Duodenal mucosa (tissue), 2 donors: ENCODE measurements around the gene ERI3.

Experiments
- H3K27ac ChIP-seq: one replicate; pipeline ENCODE4 v1.7.0; 2013; ENCODE audit warnings: low read depth, low read length
- H3K27me3 ChIP-seq, 2 donors: one replicate each; pipeline ENCODE4 v1.7.0; 2013; ENCODE audit warnings: low read length in 2 of 2, control low read depth in 1 of 2; ENCODE audit not compliant: insufficient read depth in 2 of 2, control insufficient read depth in 1 of 2
- H3K36me3 ChIP-seq, 2 donors: one replicate each; pipeline ENCODE4 v1.7.0; 2013; ENCODE audit warnings: low read length in 2 of 2, control low read depth in 1 of 2; ENCODE audit not compliant: insufficient read depth in 2 of 2, control insufficient read depth in 1 of 2
- H3K4me1 ChIP-seq, 2 donors: one replicate each; pipeline ENCODE4 v1.7.0; 2013; ENCODE audit warnings: low read length in 2 of 2, control low read depth in 1 of 2; ENCODE audit not compliant: insufficient read depth in 2 of 2, control insufficient read depth in 1 of 2
- H3K4me3 ChIP-seq, 2 donors: one replicate each; pipeline ENCODE4 v1.7.0; 2013; ENCODE audit warnings: low read length in 2 of 2, low read depth in 1 of 2
- H3K9ac ChIP-seq, 2 donors: one replicate each; pipeline ENCODE4 v1.7.0; 2013; ENCODE audit warnings: low read length in 2 of 2, low read depth in 1 of 2
- H3K9me3 ChIP-seq, 2 donors: one replicate each; pipeline ENCODE4 v1.7.0; 2013; ENCODE audit warnings: low read length in 2 of 2, control low read depth in 1 of 2; ENCODE audit not compliant: control insufficient read depth in 1 of 2

The ERI3 gene

DNA sequence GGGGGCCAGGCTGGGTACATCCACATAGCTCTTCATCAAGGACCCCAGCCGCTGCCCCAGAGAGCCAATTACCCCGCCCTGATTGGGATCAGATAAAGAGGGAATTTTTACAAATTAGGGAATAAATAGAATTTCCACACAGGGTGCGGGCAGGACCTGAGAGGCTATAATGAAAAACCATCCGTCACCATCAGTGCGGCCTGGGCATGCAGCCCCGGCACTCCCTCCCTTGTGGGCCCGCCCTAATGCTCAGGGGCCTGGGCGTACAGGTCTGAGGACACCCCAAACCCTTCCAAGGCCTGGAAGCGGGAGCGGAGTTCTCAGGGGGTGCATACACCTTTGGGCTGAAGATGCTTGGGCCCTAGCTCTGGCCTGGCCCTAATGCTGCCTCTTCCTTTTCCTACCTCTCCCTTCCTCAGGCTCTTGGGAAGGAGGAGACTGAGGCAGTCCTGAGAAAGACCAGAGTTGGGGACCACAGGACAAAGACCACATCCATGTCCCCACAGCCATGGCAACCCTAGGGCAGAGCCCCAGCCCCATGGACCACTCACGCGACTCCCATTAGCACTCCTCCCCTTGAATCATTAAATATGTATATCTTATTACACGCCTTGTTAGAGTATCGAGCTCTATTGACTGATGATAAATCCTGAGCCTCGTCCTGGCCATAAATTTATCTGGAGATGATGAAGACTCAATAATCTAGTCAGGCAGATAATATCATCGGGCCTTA is 125.5 kb downstream of the ERI3 start:
- Histone ChIP-seq H3K4me1 (no peaks in the 10 kb centered on the region), H3K9me3 (no peaks in the 10 kb centered on the region), H3K27ac (no peak overlapping the region), H3K9ac (no peak overlapping the region), H3K4me3 (no peak overlapping the region), H3K27me3 (no peaks in the 10 kb centered on the region), H3K36me3 (peaks cover 0 to 4% of the 10 kb centered on the region in 2 donors)

DNA sequence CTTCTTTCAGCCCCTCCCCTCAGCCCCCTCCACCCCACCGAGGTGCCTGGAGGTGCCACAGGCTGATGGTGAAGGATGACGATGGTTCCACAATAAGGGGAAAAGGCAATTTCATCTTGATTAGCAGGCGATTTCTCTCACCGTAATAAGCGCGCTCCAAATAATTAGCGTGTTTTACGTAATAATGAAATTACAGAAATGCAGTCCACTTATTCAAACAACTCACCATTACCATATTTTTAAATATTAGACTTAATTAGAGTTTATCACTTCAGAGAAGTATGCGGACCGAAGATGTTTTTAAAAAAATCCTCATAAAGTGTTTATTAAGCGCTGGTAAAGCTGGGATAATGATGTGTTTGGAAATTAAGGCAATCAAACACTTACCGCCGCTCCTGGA is 126.8 kb downstream of the ERI3 start:
- H3K9me3 ChIP-seq = no peaks in the 10 kb centered on the region
- no peaks in the 10 kb centered on the region for H3K4me1 ChIP-seq
- no peaks in the 10 kb centered on the region for H3K27me3 ChIP-seq
- H3K36me3 ChIP-seq = peaks cover 0 to 4% of the 10 kb centered on the region in 2 donors
- H3K27ac ChIP-seq = no peak overlapping the region
- no peak overlapping the region for H3K4me3 ChIP-seq
- H3K9ac ChIP-seq = no peak overlapping the region

DNA sequence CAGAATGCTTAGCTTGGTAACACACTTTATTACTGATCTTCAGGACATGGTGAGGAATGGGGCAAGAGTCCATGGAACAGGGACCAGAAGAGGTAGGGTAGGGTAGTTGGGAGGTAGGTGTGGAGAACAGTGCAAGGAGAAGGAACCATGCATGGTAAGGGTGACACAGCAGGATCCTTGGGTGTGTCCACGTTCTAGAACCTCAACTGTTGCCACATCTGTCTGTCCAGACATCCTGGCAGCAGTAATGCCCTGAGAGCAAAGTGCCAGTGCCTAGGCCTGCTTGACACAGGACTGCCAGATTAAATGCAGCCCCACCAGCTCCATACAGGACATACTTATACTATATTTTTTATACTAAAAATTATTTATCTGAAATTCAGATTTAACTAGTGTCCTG is 127.8 kb downstream of the ERI3 start:
- no peak overlapping the region for H3K4me3 ChIP-seq
- no peaks in the 10 kb centered on the region for H3K27me3 ChIP-seq
- peaks cover 0 to 7% of the 10 kb centered on the region in 2 donors for H3K36me3 ChIP-seq
- no peaks in the 10 kb centered on the region for H3K4me1 ChIP-seq
- no peak overlapping the region for H3K9ac ChIP-seq
- H3K9me3 ChIP-seq = no peaks in the 10 kb centered on the region
- no peak overlapping the region for H3K27ac ChIP-seq

DNA sequence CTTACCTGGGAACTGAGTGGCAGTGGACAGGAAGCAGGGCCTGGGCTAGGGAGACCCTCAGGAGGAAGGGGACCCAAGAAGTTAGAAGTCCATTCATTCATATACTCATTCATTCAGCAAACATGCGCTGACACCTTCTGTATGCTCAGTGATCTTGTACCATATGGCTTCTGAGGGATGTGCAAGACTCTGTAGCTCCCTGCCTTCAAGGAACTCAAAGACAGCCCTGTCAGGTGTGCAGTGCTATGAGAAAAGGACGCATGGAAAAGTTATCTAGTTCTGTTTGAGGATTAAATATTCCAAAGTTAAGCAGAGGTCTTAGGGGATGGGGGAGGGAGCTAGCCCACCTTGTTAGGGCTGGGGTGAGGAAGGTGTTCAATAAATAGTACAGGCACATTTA is 129.3 kb downstream of the ERI3 start:
- Histone ChIP-seq H3K4me1 (no peaks in the 10 kb centered on the region), H3K27me3 (no peaks in the 10 kb centered on the region), H3K36me3 (peaks cover 9 to 17% of the 10 kb centered on the region in 2 donors), H3K9ac (no peak overlapping the region), H3K27ac (no peak overlapping the region), H3K9me3 (no peaks in the 10 kb centered on the region), H3K4me3 (no peak overlapping the region)

DNA sequence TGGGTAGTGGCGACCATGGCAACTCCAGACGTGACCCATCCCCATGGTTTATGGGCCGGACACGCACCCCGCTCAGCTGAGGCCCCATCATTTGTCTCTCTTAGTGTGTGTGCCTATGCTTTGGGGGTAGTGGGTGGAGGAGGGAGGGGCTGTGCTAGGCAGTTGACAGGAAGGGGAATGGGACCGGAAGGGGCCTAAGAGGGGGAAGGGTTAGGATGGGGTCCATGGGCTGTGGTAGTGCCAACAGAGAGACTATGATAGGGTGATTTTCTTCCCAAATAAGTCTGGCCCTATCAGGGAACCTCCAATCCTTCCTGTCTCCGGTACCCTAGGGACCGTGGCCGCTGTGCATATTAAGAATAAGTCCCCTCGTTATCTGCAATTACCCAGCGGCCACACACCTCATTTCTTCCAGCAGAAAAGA is 131.9 kb downstream of the ERI3 start:
- H3K36me3 ChIP-seq = peaks cover 30 to 43% of the 10 kb centered on the region in 2 donors
- H3K9ac ChIP-seq = no peak overlapping the region
- no peak overlapping the region for H3K4me3 ChIP-seq
- no peaks in the 10 kb centered on the region for H3K27me3 ChIP-seq
- no peaks in the 10 kb centered on the region for H3K9me3 ChIP-seq
- peaks cover 0 to under 1% of the 10 kb centered on the region in 2 donors for H3K4me1 ChIP-seq
- no peak overlapping the region for H3K27ac ChIP-seq

DNA sequence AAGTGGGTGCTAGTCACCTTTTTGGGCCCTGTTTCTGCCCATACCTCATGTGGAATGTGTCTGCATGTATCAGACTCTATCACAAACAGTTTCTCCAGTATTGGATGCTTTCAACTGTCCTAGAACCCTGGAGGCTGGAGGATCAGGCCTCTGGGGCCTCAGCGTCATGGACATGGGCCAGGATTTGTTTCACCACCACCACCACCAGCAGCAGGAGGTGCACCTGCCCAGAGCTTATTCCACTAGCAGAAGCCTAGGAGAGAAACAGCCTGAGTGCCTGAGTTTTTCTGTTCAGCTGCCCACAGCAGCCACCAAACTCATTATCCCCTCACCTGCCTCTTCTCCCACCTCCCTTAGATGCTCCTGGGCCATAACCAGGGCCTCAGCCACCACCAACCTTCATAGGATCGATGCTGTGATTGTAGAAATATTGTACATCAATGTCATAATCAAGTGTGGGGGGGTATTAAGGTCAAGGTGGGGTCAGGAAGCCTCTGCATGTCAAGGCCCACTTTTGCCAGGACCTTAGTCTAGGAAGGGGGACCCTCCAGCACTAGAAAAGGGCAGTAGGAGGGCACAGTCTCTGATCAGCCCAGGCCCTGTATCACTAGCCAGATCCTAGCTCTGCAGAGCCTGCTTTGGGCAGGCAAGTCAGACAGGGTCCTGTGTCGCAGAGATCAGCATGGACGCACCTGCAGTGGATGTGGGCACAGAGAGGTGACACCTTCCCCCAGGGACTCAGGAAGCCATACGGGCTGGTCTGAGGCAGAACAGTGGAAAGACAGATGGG is 132.5 kb downstream of the ERI3 start:
- H3K9ac ChIP-seq = no peak overlapping the region
- H3K27ac ChIP-seq = no peak overlapping the region

DNA sequence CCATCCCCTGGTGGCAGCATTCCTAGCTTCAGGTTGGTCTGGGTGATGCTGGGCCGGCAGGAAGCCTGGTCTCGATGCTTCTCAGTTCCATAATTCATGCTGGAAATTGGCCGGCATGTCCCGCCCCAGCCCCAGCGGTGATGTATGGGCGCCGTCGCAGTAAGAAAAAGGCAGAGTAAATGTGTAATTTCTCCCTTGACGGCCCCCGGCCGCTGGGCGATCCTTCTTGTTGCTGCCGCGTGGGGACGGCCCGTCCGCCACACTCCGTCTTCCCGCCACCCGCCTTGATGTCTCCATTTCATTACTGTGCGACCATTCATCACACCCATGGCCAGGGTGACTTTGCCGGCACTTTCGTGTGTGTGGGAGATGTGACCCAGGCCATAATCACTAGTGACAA is 133.3 kb downstream of the ERI3 start:
- Histone ChIP-seq H3K27ac (no peak overlapping the region), H3K27me3 (no peaks in the 10 kb centered on the region), H3K9me3 (no peaks in the 10 kb centered on the region), H3K36me3 (peaks cover 30 to 46% of the 10 kb centered on the region in 2 donors), H3K4me1 (peaks cover 0 to 5% of the 10 kb centered on the region in 2 donors), H3K9ac (no peak overlapping the region), H3K4me3 (no peak overlapping the region)

More for the DNA sequence above, 132.5 kb downstream of the ERI3 start:
- no peaks in the 10 kb centered on the region for H3K9me3 ChIP-seq
- H3K4me3 ChIP-seq = no peak overlapping the region
- H3K4me1 ChIP-seq = peaks cover 0 to 5% of the 10 kb centered on the region in 2 donors
- peaks cover 30 to 46% of the 10 kb centered on the region in 2 donors for H3K36me3 ChIP-seq
- no peaks in the 10 kb centered on the region for H3K27me3 ChIP-seq

DNA sequence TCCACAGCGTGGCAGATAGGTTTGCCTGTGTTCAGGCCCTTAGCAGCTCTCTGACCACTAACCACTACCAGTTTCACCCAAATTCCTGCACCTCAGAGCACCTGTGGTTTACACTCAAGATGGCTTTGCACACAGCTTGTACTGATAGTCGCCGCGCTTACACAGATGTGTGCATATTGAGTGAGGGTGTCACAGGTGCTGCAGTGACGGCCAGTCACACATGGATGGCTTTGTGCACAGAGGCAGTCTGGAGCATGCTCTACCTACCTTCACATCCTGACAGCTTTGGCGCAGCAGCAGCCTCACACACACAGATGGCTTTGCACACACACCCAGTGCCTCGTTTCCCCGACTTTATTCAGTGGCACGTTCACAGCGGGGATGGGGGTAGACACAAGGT is 134.3 kb downstream of the ERI3 start:
- no peak overlapping the region for H3K9ac ChIP-seq
- H3K9me3 ChIP-seq = no peaks in the 10 kb centered on the region
- H3K4me3 ChIP-seq = no peak overlapping the region
- no peaks in the 10 kb centered on the region for H3K27me3 ChIP-seq
- H3K36me3 ChIP-seq = peaks cover 34 to 52% of the 10 kb centered on the region in 2 donors
- peaks cover 0 to 5% of the 10 kb centered on the region in 2 donors for H3K4me1 ChIP-seq
- H3K27ac ChIP-seq = no peak overlapping the region

DNA sequence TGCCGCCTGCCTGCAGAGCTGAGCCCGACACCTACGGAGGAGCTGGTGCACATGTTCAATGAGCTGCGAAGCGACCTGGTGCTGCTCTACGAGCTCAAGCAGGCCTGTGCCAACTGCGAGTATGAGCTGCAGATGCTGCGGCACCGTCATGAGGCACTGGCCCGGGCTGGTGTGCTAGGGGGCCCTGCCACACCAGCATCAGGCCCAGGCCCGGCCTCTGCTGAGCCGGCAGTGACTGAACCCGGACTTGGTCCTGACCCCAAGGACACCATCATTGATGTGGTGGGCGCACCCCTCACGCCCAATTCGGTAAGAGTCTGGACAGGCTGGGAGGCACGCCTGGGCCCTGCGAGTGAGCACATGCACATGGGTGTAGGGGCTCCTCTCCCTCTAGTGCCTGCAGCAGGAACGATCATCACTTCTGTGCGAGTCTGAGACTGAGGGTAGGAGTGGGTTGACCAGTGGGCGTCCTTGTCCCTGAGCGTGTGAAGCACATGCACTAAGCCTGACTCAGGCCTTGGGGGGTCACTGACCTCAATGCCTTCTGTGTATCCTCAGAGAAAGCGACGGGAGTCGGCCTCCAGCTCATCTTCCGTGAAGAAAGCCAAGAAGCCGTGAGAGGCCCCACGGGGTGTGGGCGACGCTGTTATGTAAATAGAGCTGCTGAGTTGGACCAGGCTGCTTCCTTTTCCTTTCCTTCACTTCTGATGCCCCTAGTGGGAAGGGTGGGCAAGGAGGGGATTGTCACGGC is 134.9 kb downstream of the ERI3 start:
- Histone ChIP-seq H3K4me3 (no peak overlapping the region), H3K27me3 (no peaks in the 10 kb centered on the region), H3K9ac (no peak overlapping the region), H3K9me3 (no peaks in the 10 kb centered on the region), H3K4me1 (peaks cover 0 to 5% of the 10 kb centered on the region in 2 donors), H3K27ac (no peak overlapping the region), H3K36me3 (peaks cover 39 to 58% of the 10 kb centered on the region in 2 donors)

DNA sequence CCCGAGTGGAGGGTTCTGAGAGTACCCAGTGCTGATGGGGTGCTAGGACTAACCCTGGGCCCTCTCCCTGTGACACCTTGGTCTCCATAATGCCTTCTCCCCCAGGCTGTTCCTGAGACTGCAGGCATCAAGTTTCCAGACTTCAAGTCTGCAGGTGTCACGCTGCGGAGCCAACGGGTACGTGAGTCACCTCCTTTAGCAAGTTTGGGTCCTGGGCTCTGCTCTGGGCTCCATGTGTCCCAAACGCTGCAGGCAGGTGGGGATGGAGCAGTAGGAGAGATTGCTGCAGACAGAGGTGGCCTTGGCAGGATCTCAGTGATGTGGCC is 135.8 kb downstream of the ERI3 start:
- H3K9ac ChIP-seq = no peak overlapping the region
- H3K27me3 ChIP-seq = no peaks in the 10 kb centered on the region
- peaks cover 39 to 62% of the 10 kb centered on the region in 2 donors for H3K36me3 ChIP-seq
- peaks cover 3 to 9% of the 10 kb centered on the region in 2 donors for H3K4me1 ChIP-seq
- no peak overlapping the region for H3K27ac ChIP-seq
- H3K4me3 ChIP-seq = no peak overlapping the region
- H3K9me3 ChIP-seq = no peaks in the 10 kb centered on the region
